Globus pallidus (tissue), 1 donor: Measurements from ENCODE around the gene NDFIP1.
"Not testable (repeated sequence)": the region's sequence is repeated elsewhere in the genome, so short reads cannot be mapped to it uniquely, and the experiment has no call there.

ENCODE experiments used
- DNase-seq: peaks from one replicate; pipeline ENCODE4 v3.0.0-alpha.2; 2015; ENCODE audit warnings: low spot score

NDFIP1 gene

GRCh38 chr5:142154449-142154841, 45.9 kb downstream of the NDFIP1 start:
- not testable (repeated sequence) for DNase-seq

GRCh38 chr5:142156839-142157463, 48.4 kb downstream of the NDFIP1 start:
- DNase-seq: no peak

GRCh38 chr5:142159354-142159753, 50.8 kb downstream of the NDFIP1 start:
- DNase-seq: no peak

GRCh38 chr5:142164315-142164714, 55.7 kb downstream of the NDFIP1 start:
- no peak for DNase-seq

GRCh38 chr5:142166754-142167153, 58.2 kb downstream of the NDFIP1 start:
- no peak for DNase-seq

GRCh38 chr5:142167458-142167857, 58.9 kb downstream of the NDFIP1 start:
- DNase-seq: no peak

GRCh38 chr5:142168365-142168764, 59.8 kb downstream of the NDFIP1 start:
- no peak for DNase-seq

- DNase-seq: no peak
Observed at GRCh38 chr5:142170254-142170953, 61.8 kb downstream of the NDFIP1 start.

- DNase-seq: no peak
Observed at GRCh38 chr5:142171270-142171669, 62.7 kb downstream of the NDFIP1 start.

GRCh38 chr5:142175039-142175438, 66.5 kb downstream of the NDFIP1 start:
- DNase-seq: no peak

- no peak for DNase-seq
Observed at GRCh38 chr5:142175461-142176142, 67.0 kb downstream of the NDFIP1 start.

- DNase-seq: no peak
Observed at GRCh38 chr5:142176255-142176654, 67.7 kb downstream of the NDFIP1 start.

- no peak for DNase-seq
Observed at GRCh38 chr5:142178651-142179050, 70.1 kb downstream of the NDFIP1 start.

- no peak for DNase-seq
Observed at GRCh38 chr5:142179776-142180387, 71.3 kb downstream of the NDFIP1 start.

- DNase-seq: no peak
Observed at GRCh38 chr5:142181096-142181495, 72.5 kb downstream of the NDFIP1 start.

- no peak for DNase-seq
Observed at GRCh38 chr5:142181547-142182163, 73.1 kb downstream of the NDFIP1 start.

- DNase-seq: no peak
Observed at GRCh38 chr5:142182840-142183239, 74.3 kb downstream of the NDFIP1 start.

- no peak for DNase-seq
Observed at GRCh38 chr5:142183561-142183960, 75.0 kb downstream of the NDFIP1 start.

- DNase-seq: no peak
Observed at GRCh38 chr5:142184988-142185387, 76.4 kb downstream of the NDFIP1 start.

GRCh38 chr5:142186514-142186856, 77.9 kb downstream of the NDFIP1 start:
- DNase-seq: no peak

- no peak for DNase-seq
Observed at GRCh38 chr5:142186857-142187594, 78.4 kb downstream of the NDFIP1 start.

- not testable (repeated sequence) for DNase-seq
Observed at GRCh38 chr5:142188691-142189090, 80.1 kb downstream of the NDFIP1 start.
